Fibroblast of peridontal ligament (primary cell): Measurements from ENCODE around the gene NRXN2.
A peak's percentile ranks its signal among the peaks of the same experiment; 100 is the strongest.

Source experiments
- DNase-seq: peaks from one replicate; pipeline ENCODE4 v3.0.0-alpha.2; 2010; ENCODE audit errors: extremely low read depth

The NRXN2 gene

GRCh38 chr11:64759131-64759721, 36.2 kb upstream of the NRXN2 start:
- no peak for DNase-seq

- DNase-seq: no peak
Measured at GRCh38 chr11:64758330-64759079, 35.5 kb upstream of the NRXN2 start.

- no peak for DNase-seq
Measured at GRCh38 chr11:64757549-64758329, 34.7 kb upstream of the NRXN2 start.

- no peak for DNase-seq
Measured at GRCh38 chr11:64755681-64756361, 32.8 kb upstream of the NRXN2 start.

GRCh38 chr11:64754919-64755662, 32.1 kb upstream of the NRXN2 start:
- no peak for DNase-seq

- no peak for DNase-seq
Measured at GRCh38 chr11:64754124-64754918, 31.3 kb upstream of the NRXN2 start.

GRCh38 chr11:64753380-64754123, 30.6 kb upstream of the NRXN2 start:
- no peak for DNase-seq

GRCh38 chr11:64753019-64753379, 30.0 kb upstream of the NRXN2 start:
- DNase-seq: no peak

GRCh38 chr11:64752175-64752970, 29.4 kb upstream of the NRXN2 start:
- DNase-seq: no peak

- no peak for DNase-seq
Measured at GRCh38 chr11:64751580-64751979, 28.6 kb upstream of the NRXN2 start.

- DNase-seq: no peak
Measured at GRCh38 chr11:64751136-64751535, 28.1 kb upstream of the NRXN2 start.

GRCh38 chr11:64750361-64751054, 27.5 kb upstream of the NRXN2 start:
- no peak for DNase-seq

GRCh38 chr11:64747961-64748665, 25.1 kb upstream of the NRXN2 start:
- DNase-seq: peak; percentile 69

- DNase-seq: no peak
Measured at GRCh38 chr11:64746486-64746885, 23.5 kb upstream of the NRXN2 start.

- no peak for DNase-seq
Measured at GRCh38 chr11:64745521-64746328, 22.7 kb upstream of the NRXN2 start.

- DNase-seq: no peak
Measured at GRCh38 chr11:64745189-64745520, 22.2 kb upstream of the NRXN2 start.

- DNase-seq: no peak
Measured at GRCh38 chr11:64744544-64745188, 21.7 kb upstream of the NRXN2 start.
